SK-N-MC (cell line): ENCODE results near the gene ZNF304.

Source experiments
- EZH2 ChIP-seq: fragments of 200-600 bp; sonication (generic); IDR thresholded peaks from one replicate; pipeline ENCODE4 v1.6.1; 2017; ENCODE audit warnings: antibody characterized with exemption
- POLR2AphosphoS5 ChIP-seq: IDR thresholded peaks from 2 replicates; pipeline ENCODE4 v1.6.1; 2012; ENCODE audit warnings: mild to moderate bottlenecking, low read depth, low read length, borderline replicate concordance

DNA sequence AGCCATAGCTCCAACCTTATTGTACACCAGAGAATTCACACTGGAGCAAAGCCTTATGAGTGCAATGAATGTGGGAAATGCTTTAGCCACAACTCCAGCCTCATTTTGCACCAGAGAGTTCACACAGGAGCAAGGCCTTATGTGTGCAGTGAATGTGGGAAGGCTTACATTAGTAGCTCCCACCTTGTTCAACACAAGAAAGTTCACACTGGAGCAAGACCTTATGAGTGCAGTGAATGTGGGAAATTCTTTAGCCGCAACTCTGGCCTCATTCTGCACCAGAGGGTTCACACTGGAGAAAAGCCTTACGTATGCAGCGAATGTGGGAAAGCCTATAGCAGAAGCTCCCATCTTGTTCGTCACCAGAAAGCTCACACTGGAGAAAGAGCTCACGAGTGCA is 6.3 kb downstream of the ZNF304 start:
- no peak for TF ChIP-seq POLR2AphosphoS5
- TF ChIP-seq EZH2 = no peak
